H1 (cell line): ENCODE results near the gene DRD2. TPM values are rescaled to one million over a fixed set of nuclear protein-coding genes. Genes with fewer than 3 reads are reported as not detected.

Experiments used
- BACH1 ChIP-seq: IDR thresholded peaks from 2 replicates; pipeline ENCODE4 v1.6.1; 2012; ENCODE audit warnings: low read length, improper control_type of control experiment
- CBX5 ChIP-seq: fragments of 300-800, 300-1000 bp; sonication (generic); IDR thresholded peaks from 2 replicates; pipeline ENCODE4 v1.7.1; 2016; ENCODE audit warnings: antibody characterized with exemption, low read length, low read depth
- CHD1 ChIP-seq: IDR thresholded peaks from 2 replicates; pipeline ENCODE4 v1.6.1; 2012; ENCODE audit warnings: low read depth, low read length, improper control_type of control experiment
- CHD2 ChIP-seq: IDR thresholded peaks from 2 replicates; pipeline ENCODE4 v1.6.1; 2012; ENCODE audit warnings: low read length, improper control_type of control experiment
- CREB1 ChIP-seq: IDR thresholded peaks from 2 replicates; pipeline ENCODE4 v1.6.1; 2012; ENCODE audit warnings: inconsistent platforms
- E2F6 ChIP-seq: IDR thresholded peaks from 2 replicates; pipeline ENCODE4 v1.6.1; 2012; ENCODE audit warnings: inconsistent platforms
- EZH2 ChIP-seq: fragments of 200-600 bp; sonication (generic); IDR thresholded peaks from 2 replicates; pipeline ENCODE4 v1.7.1; 2012; ENCODE audit warnings: low read depth, mild to moderate bottlenecking, moderate library complexity, low read length, inconsistent platforms; ENCODE audit not compliant: severe bottlenecking
- HDAC2 ChIP-seq, 2 experiments: fragments of 300-600 bp in 1 of 2; sonication (generic) in 1 of 2; IDR thresholded peaks; 2 replicates each; pipeline ENCODE4 v1.6.1; 2011 to 2012; ENCODE audit warnings: low read depth in 2 of 2, low read length in 2 of 2, mild to moderate bottlenecking in 2 of 2, moderate library complexity in 2 of 2, borderline replicate concordance in 1 of 2, inconsistent platforms in 1 of 2
- KDM1A ChIP-seq: fragments of 200-600, 300-600 bp; sonication (generic); IDR thresholded peaks from 2 replicates; pipeline ENCODE4 v1.7.1; 2016; ENCODE audit warnings: mild to moderate bottlenecking, low read length, borderline replicate concordance
- KDM4A ChIP-seq: IDR thresholded peaks from one replicate; pipeline ENCODE4 v1.7.1; 2012; ENCODE audit warnings: low read depth, mild to moderate bottlenecking, moderate library complexity, low read length, inconsistent platforms; ENCODE audit not compliant: severe bottlenecking
- NANOG ChIP-seq: IDR thresholded peaks from 2 replicates; pipeline ENCODE4 v1.6.1; 2011; ENCODE audit warnings: low read length, low read depth, mild to moderate bottlenecking, inconsistent platforms; ENCODE audit not compliant: insufficient read depth, poor library complexity, severe bottlenecking
- POLR2AphosphoS5 ChIP-seq: IDR thresholded peaks from 2 replicates; pipeline ENCODE4 v1.6.1; 2011; ENCODE audit warnings: low read depth, low read length
- POU5F1 ChIP-seq: IDR thresholded peaks from 2 replicates; pipeline ENCODE4 v1.6.1; 2011; ENCODE audit warnings: low read depth, mild to moderate bottlenecking, low read length, moderate library complexity
- RFX5 ChIP-seq: IDR thresholded peaks from 2 replicates; pipeline ENCODE4 v1.6.1; 2011; ENCODE audit warnings: low read depth, low read length, improper control_type of control experiment, borderline replicate concordance
- RNF2 ChIP-seq: fragments of 200-900, 300-1000 bp; sonication (generic); IDR thresholded peaks from 2 replicates; pipeline ENCODE4 v1.7.1; 2016; ENCODE audit warnings: borderline replicate concordance, low read depth, mild to moderate bottlenecking, antibody characterized with exemption, low read length; ENCODE audit not compliant: poor library complexity, severe bottlenecking; ENCODE audit errors: missing control alignments
- SIRT6 ChIP-seq: IDR thresholded peaks from one replicate; pipeline ENCODE4 v1.7.1; 2012; ENCODE audit warnings: low read length, inconsistent platforms
- SP4 ChIP-seq: IDR thresholded peaks from 2 replicates; pipeline ENCODE4 v1.6.1; 2012; ENCODE audit warnings: low read length, inconsistent platforms
- SUZ12 ChIP-seq: fragments of 200-600 bp; sonication (generic); IDR thresholded peaks from 2 replicates; pipeline ENCODE4 v1.6.1; 2012; ENCODE audit warnings: mild to moderate bottlenecking, inconsistent platforms, low read length, moderate library complexity, mixed read lengths
- TAF1 ChIP-seq: IDR thresholded peaks from 2 replicates; pipeline ENCODE4 v1.6.1; 2011; ENCODE audit warnings: mild to moderate bottlenecking, low read depth, low read length
- YY1 ChIP-seq: IDR thresholded peaks from 2 replicates; pipeline ENCODE4 v1.6.1; 2011; ENCODE audit warnings: low read depth, mild to moderate bottlenecking, low read length
- polyA plus RNA-seq, 7 experiments: library from polyadenylated mRNA; depleted of rRNA in 3 of 7; stranded (reverse) in 5 of 7; unstranded in 2 of 7; fragments of >200 nt in 5 of 7; fragments of 200-250 nt in 2 of 7; gene quantifications; 1 replicate in 5 of 7; 2 replicates in 1 of 7; 4 replicates in 1 of 7; pipeline versions ENCODE4 v1.2.1 to v1.2.3, GENCODE V29; 2011 to 2013; ENCODE audit warnings: missing spikeins in 2 of 7, mixed read lengths in 2 of 7
- total RNA-seq: library from RNA; stranded (reverse); fragmentation: NEBNext Ultra II Directional; extraction: Animal tissue kit (Norgen Biotek cat#: 25700); gene quantifications from 2 replicates; pipeline ENCODE4 v1.2.1, GENCODE V29; 2021
- TF ChIP-seq, protein P1 (sequence below), 3 experiments: IDR thresholded peaks; 1 replicate in 2 of 3; 2 replicates in 1 of 3; pipeline versions ENCODE4 v1.5.1 to v1.6.1; 2011; ENCODE audit warnings: low read length in 3 of 3, mild to moderate bottlenecking in 3 of 3, inconsistent platforms in 2 of 3, low read depth in 1 of 3, moderate library complexity in 1 of 3; ENCODE audit not compliant: insufficient read depth in 1 of 3; ENCODE audit errors: control extremely low read depth in 1 of 3

The DRD2 gene
- total and polyA plus RNA-seq, 2 of the 8 experiments (the other 6 are each of a cell fraction or from before 2014, with no cell fraction given) = 0.26 to 0.41 TPM

- TF ChIP-seq HDAC2 (IDR thresholded peaks at IDR 0.05; ENCODE audit: borderline replicate concordance in 1 of 2, low read depth in 2 of 2, low read length in 2 of 2) (peak in 1 of 2 experiments; percentile 38; a peak in 1 of 4 replicates), NANOG (peak; percentile 26), E2F6 (peak; percentile 94), RFX5 (no peak), RNF2 (no peak), SIRT6 (no peak), CBX5 (no peak), POU5F1 (no peak), CREB1 (peak; percentile 81), TAF1 (peak; percentile 74), KDM4A (peak; percentile 82), SUZ12 (no peak), EZH2 (peak; percentile 25), POLR2AphosphoS5 (peak; percentile 82; the same call in 1 of the 2 replicates), KDM1A (peak; percentile 45; the same call in 1 of the 2 replicates), CHD1 (no peak), SP4 (no peak), YY1 (peak; percentile 93), CHD2 (no peak), BACH1 (no peak)
- TF ChIP-seq, protein P1, sequence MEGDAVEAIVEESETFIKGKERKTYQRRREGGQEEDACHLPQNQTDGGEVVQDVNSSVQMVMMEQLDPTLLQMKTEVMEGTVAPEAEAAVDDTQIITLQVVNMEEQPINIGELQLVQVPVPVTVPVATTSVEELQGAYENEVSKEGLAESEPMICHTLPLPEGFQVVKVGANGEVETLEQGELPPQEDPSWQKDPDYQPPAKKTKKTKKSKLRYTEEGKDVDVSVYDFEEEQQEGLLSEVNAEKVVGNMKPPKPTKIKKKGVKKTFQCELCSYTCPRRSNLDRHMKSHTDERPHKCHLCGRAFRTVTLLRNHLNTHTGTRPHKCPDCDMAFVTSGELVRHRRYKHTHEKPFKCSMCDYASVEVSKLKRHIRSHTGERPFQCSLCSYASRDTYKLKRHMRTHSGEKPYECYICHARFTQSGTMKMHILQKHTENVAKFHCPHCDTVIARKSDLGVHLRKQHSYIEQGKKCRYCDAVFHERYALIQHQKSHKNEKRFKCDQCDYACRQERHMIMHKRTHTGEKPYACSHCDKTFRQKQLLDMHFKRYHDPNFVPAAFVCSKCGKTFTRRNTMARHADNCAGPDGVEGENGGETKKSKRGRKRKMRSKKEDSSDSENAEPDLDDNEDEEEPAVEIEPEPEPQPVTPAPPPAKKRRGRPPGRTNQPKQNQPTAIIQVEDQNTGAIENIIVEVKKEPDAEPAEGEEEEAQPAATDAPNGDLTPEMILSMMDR (IDR thresholded peaks at IDR 0.05; ENCODE audit: control extremely low read depth in 1 of 3, insufficient read depth in 1 of 3, low read depth in 1 of 3, low read length in 3 of 3) = peak; percentile 85 to 94 (median 90)
Measured at GRCh38 chr11:113387605-113388211, 87.5 kb downstream of the DRD2 start, which contains the start of gene ANKK1 (continued).
